Measurements from ENCODE around the gene UCMA. TPM values are rescaled to one million over a fixed set of nuclear protein-coding genes. Genes with fewer than 3 reads are reported as not detected.

Gene UCMA
- polyA plus RNA-seq, 1 donor: not detected

GRCh38 chr10:13189961-13190360 is 44.2 kb downstream of the UCMA start:
- no peak overlapping the region for H3K27ac ChIP-seq (ENCODE audit: low read length)
- H3K36me3 ChIP-seq (ENCODE audit: control insufficient read depth, insufficient read depth, low read length): peaks cover 5% of the 10 kb centered on the region
- no peak overlapping the region for H3K4me3 ChIP-seq (ENCODE audit: low read length)
- no peaks in the 10 kb centered on the region for H3K9me3 ChIP-seq (ENCODE audit: control insufficient read depth, low read depth, low read length)
- no CpG with 5 or more reads among the region's 4 CpGs for WGBS (ENCODE audit: insufficient coverage, low lambda C conversion rate)
- DNase-seq: no peak
- H3K27me3 ChIP-seq (ENCODE audit: control insufficient read depth, insufficient read depth, low read length): no peaks in the 10 kb centered on the region
- no peaks in the 10 kb centered on the region for H3K4me1 ChIP-seq (ENCODE audit: control insufficient read depth, insufficient read depth, low read length)

- Histone ChIP-seq H3K27me3 (ENCODE audit: control insufficient read depth, insufficient read depth, low read length) (no peaks in the 10 kb centered on the region), H3K9me3 (ENCODE audit: control insufficient read depth, low read depth, low read length) (no peaks in the 10 kb centered on the region), H3K4me1 (ENCODE audit: control insufficient read depth, insufficient read depth, low read length) (no peaks in the 10 kb centered on the region), H3K36me3 (ENCODE audit: control insufficient read depth, insufficient read depth, low read length) (peaks cover 5% of the 10 kb centered on the region), H3K4me3 (ENCODE audit: low read length) (no peak overlapping the region), H3K27ac (ENCODE audit: low read length) (no peak overlapping the region)
- WGBS (ENCODE audit: insufficient coverage, low lambda C conversion rate): no CpG with 5 or more reads among the region's 10 CpGs
- DNase-seq: no peak
Observed at GRCh38 chr10:13188593-13188992, 45.6 kb downstream of the UCMA start.

- Histone ChIP-seq H3K36me3 (ENCODE audit: control insufficient read depth, insufficient read depth, low read length) (peaks cover 3% of the 10 kb centered on the region), H3K27me3 (ENCODE audit: control insufficient read depth, insufficient read depth, low read length) (no peaks in the 10 kb centered on the region), H3K27ac (ENCODE audit: low read length) (no peak overlapping the region), H3K9me3 (ENCODE audit: control insufficient read depth, low read depth, low read length) (no peaks in the 10 kb centered on the region), H3K4me3 (ENCODE audit: low read length) (no peak overlapping the region), H3K4me1 (ENCODE audit: control insufficient read depth, insufficient read depth, low read length) (no peaks in the 10 kb centered on the region)
- DNase-seq: no peak
- 90% methylated on average over 2 of the region's 3 CpGs for WGBS (ENCODE audit: insufficient coverage, low lambda C conversion rate)
Observed at GRCh38 chr10:13187135-13187534, 47.0 kb downstream of the UCMA start.

GRCh38 chr10:13184730-13185514 is 49.3 kb downstream of the UCMA start:
- DNase-seq: no peak
- H3K27ac ChIP-seq (ENCODE audit: low read length): no peak overlapping the region

GRCh38 chr10:13184276-13184675 is 49.9 kb downstream of the UCMA start:
- Histone ChIP-seq H3K4me3 (ENCODE audit: low read length) (no peak overlapping the region), H3K9me3 (ENCODE audit: control insufficient read depth, low read depth, low read length) (no peaks in the 10 kb centered on the region), H3K27ac (ENCODE audit: low read length) (no peak overlapping the region), H3K4me1 (ENCODE audit: control insufficient read depth, insufficient read depth, low read length) (no peaks in the 10 kb centered on the region), H3K27me3 (ENCODE audit: control insufficient read depth, insufficient read depth, low read length) (no peaks in the 10 kb centered on the region), H3K36me3 (ENCODE audit: control insufficient read depth, insufficient read depth, low read length) (peaks cover 2% of the 10 kb centered on the region)
- no peak for DNase-seq
- WGBS (ENCODE audit: insufficient coverage, low lambda C conversion rate): no CpG with 5 or more reads among the region's 2 CpGs

More at GRCh38 chr10:13184730-13185514, 49.3 kb downstream of the UCMA start:
- H3K4me1 ChIP-seq (ENCODE audit: control insufficient read depth, insufficient read depth, low read length): no peaks in the 10 kb centered on the region
- no peaks in the 10 kb centered on the region for H3K9me3 ChIP-seq (ENCODE audit: control insufficient read depth, low read depth, low read length)
- H3K4me3 ChIP-seq (ENCODE audit: low read length): no peak overlapping the region
- H3K27me3 ChIP-seq (ENCODE audit: control insufficient read depth, insufficient read depth, low read length): no peaks in the 10 kb centered on the region
- H3K36me3 ChIP-seq (ENCODE audit: control insufficient read depth, insufficient read depth, low read length): peaks cover 2% of the 10 kb centered on the region
- no CpG with 5 or more reads among the region's 5 CpGs for WGBS (ENCODE audit: insufficient coverage, low lambda C conversion rate)

GRCh38 chr10:13183625-13184024 is 50.5 kb downstream of the UCMA start:
- H3K4me3 ChIP-seq (ENCODE audit: low read length): no peak overlapping the region
- no peaks in the 10 kb centered on the region for H3K9me3 ChIP-seq (ENCODE audit: control insufficient read depth, low read depth, low read length)
- 80% methylated on average over 3 of the region's 5 CpGs for WGBS (ENCODE audit: insufficient coverage, low lambda C conversion rate)
- H3K27me3 ChIP-seq (ENCODE audit: control insufficient read depth, insufficient read depth, low read length): no peaks in the 10 kb centered on the region
- DNase-seq: peak; percentile 18 to 19
- no peak overlapping the region for H3K27ac ChIP-seq (ENCODE audit: low read length)
- peaks cover 2% of the 10 kb centered on the region for H3K36me3 ChIP-seq (ENCODE audit: control insufficient read depth, insufficient read depth, low read length)
- no peaks in the 10 kb centered on the region for H3K4me1 ChIP-seq (ENCODE audit: control insufficient read depth, insufficient read depth, low read length)

GRCh38 chr10:13182424-13182823 is 51.8 kb downstream of the UCMA start:
- no peak overlapping the region for H3K4me3 ChIP-seq (ENCODE audit: low read length)
- peaks cover 2% of the 10 kb centered on the region for H3K36me3 ChIP-seq (ENCODE audit: control insufficient read depth, insufficient read depth, low read length)
- H3K27ac ChIP-seq (ENCODE audit: low read length): no peak overlapping the region
- no CpG with 5 or more reads among the region's 1 CpG for WGBS (ENCODE audit: insufficient coverage, low lambda C conversion rate)
- no peaks in the 10 kb centered on the region for H3K27me3 ChIP-seq (ENCODE audit: control insufficient read depth, insufficient read depth, low read length)
- H3K9me3 ChIP-seq (ENCODE audit: control insufficient read depth, low read depth, low read length): no peaks in the 10 kb centered on the region
- no peak for DNase-seq
- no peaks in the 10 kb centered on the region for H3K4me1 ChIP-seq (ENCODE audit: control insufficient read depth, insufficient read depth, low read length)

GRCh38 chr10:13180788-13181187 is 53.4 kb downstream of the UCMA start:
- DNase-seq: no peak
- Histone ChIP-seq H3K27me3 (ENCODE audit: control insufficient read depth, insufficient read depth, low read length) (no peaks in the 10 kb centered on the region), H3K4me3 (ENCODE audit: low read length) (no peak overlapping the region), H3K4me1 (ENCODE audit: control insufficient read depth, insufficient read depth, low read length) (no peaks in the 10 kb centered on the region), H3K9me3 (ENCODE audit: control insufficient read depth, low read depth, low read length) (no peaks in the 10 kb centered on the region), H3K36me3 (ENCODE audit: control insufficient read depth, insufficient read depth, low read length) (peaks cover 2% of the 10 kb centered on the region), H3K27ac (ENCODE audit: low read length) (no peak overlapping the region)
- no CpG with 5 or more reads among the region's 4 CpGs for WGBS (ENCODE audit: insufficient coverage, low lambda C conversion rate)

- Histone ChIP-seq H3K27ac (ENCODE audit: low read length) (no peak overlapping the region), H3K4me3 (ENCODE audit: low read length) (no peak overlapping the region), H3K27me3 (ENCODE audit: control insufficient read depth, insufficient read depth, low read length) (no peaks in the 10 kb centered on the region), H3K4me1 (ENCODE audit: control insufficient read depth, insufficient read depth, low read length) (no peaks in the 10 kb centered on the region), H3K36me3 (ENCODE audit: control insufficient read depth, insufficient read depth, low read length) (peaks cover 4% of the 10 kb centered on the region), H3K9me3 (ENCODE audit: control insufficient read depth, low read depth, low read length) (no peaks in the 10 kb centered on the region)
- WGBS (ENCODE audit: insufficient coverage, low lambda C conversion rate): no CpG with 5 or more reads among the region's 2 CpGs
- DNase-seq: peak; percentile 42 to 79
Observed at GRCh38 chr10:13173616-13174015, 60.6 kb downstream of the UCMA start.

Data from large intestine (tissue), 3 donors.